Karpas-422 (cell line): ENCODE data around the gene ZNF280B. TPM values are rescaled to one million over a fixed set of nuclear protein-coding genes. Genes with fewer than 3 reads are reported as not detected.
"Not testable (repeated sequence)": the region's sequence is repeated elsewhere in the genome, so short reads cannot be mapped to it uniquely, and the experiment has no call there.

Source experiments
- DNase-seq: peaks from one replicate; pipeline ENCODE4 v3.0.0-alpha.2; 2015
- H2AFZ ChIP-seq: fragments of 200-600 bp; sonication (generic); 2 replicates; pipeline ENCODE4 v1.6.1; 2014; ENCODE audit warnings: antibody characterized with exemption, low read length, mixed read lengths
- H3K27ac ChIP-seq: fragments of 200-600 bp; sonication (generic); 2 replicates; pipeline ENCODE4 v1.5.1; 2014; ENCODE audit warnings: mild to moderate bottlenecking, low read length, moderate library complexity
- H3K27me3 ChIP-seq: fragments of 200-600 bp; sonication (generic); 2 replicates; pipeline ENCODE4 v1.6.1; 2014; ENCODE audit warnings: low read length, mixed read lengths
- H3K36me3 ChIP-seq: fragments of 200-600 bp; sonication (generic); 2 replicates; pipeline ENCODE4 v1.6.1; 2014; ENCODE audit warnings: low read length, mixed read lengths; ENCODE audit not compliant: insufficient read depth
- H3K4me1 ChIP-seq: fragments of 200-600 bp; sonication (generic); 2 replicates; pipeline ENCODE4 v1.6.1; 2014; ENCODE audit warnings: mild to moderate bottlenecking, low read length, mixed read lengths
- H3K4me2 ChIP-seq: fragments of 200-600 bp; sonication (generic); 2 replicates; pipeline ENCODE4 v1.6.1; 2014; ENCODE audit warnings: low read length, low read depth, mild to moderate bottlenecking; ENCODE audit not compliant: poor library complexity, severe bottlenecking
- H3K4me3 ChIP-seq: fragments of 200-600 bp; sonication (generic); 2 replicates; pipeline ENCODE4 v1.5.1; 2014; ENCODE audit warnings: mild to moderate bottlenecking, antibody characterized with exemption, low read length, mixed read lengths
- H3K79me2 ChIP-seq: fragments of 200-600 bp; sonication (generic); 2 replicates; pipeline ENCODE4 v1.6.1; 2014; ENCODE audit warnings: mild to moderate bottlenecking, low read length, mixed read lengths
- H3K9ac ChIP-seq: fragments of 200-600 bp; sonication (generic); 2 replicates; pipeline ENCODE4 v1.6.0; 2014; ENCODE audit warnings: low read length
- H3K9me2 ChIP-seq: fragments of 200-600 bp; sonication (generic), shearing (Covaris generic); replicated peaks from 2 replicates; pipeline ENCODE4 v1.6.0; 2014; ENCODE audit warnings: mild to moderate bottlenecking, low read length, moderate library complexity; ENCODE audit not compliant: insufficient read depth
- H3K9me3 ChIP-seq: fragments of 300-700, 200-600 bp; sonication (generic); 2 replicates; pipeline ENCODE4 v1.6.1; 2014; ENCODE audit warnings: low read length, mixed read lengths
- H4K20me1 ChIP-seq: fragments of 200-600 bp; sonication (generic); 2 replicates; pipeline ENCODE4 v1.6.1; 2014; ENCODE audit warnings: mild to moderate bottlenecking, antibody characterized with exemption, low read length, low read depth; ENCODE audit not compliant: insufficient read depth
- total RNA-seq: library from RNA; depleted of rRNA; stranded (reverse); fragments of >200 nt; shearing (Covaris generic); gene quantifications from 2 replicates; pipeline ENCODE4 v1.2.3, GENCODE V29; 2014; ENCODE audit warnings: low replicate concordance; rRNA removed

The ZNF280B gene
- total RNA-seq, 1 experiment from 2014 or later = 10.3 TPM

DNA sequence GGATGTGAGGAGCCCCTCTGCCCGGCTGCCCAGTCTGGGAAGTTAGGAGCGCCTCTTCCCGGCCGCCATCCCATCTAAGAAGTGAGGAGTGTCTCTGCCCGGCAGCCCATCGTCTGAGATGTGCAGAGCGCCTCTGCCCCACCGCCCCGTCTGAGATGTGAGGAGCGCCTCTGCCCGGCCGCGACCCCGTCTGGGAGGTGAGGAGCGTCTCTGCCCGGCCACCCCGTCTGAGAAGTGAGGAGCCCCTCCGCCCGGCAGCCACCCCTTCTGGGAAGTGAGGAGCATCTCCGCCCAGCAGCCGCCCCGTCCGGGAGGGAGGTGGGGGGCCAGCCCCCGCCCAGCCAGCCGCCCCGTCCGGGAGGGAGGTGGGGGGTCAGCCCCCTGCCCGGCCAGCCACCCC, 66.9 kb downstream of the ZNF280B start:
- not testable (repeated sequence) for H3K4me2 ChIP-seq, H3K27me3 ChIP-seq, H3K4me3 ChIP-seq, H3K36me3 ChIP-seq, H3K4me1 ChIP-seq, DNase-seq, H3K9me3 ChIP-seq, H3K9me2 ChIP-seq, H3K27ac ChIP-seq, H4K20me1 ChIP-seq, H3K79me2 ChIP-seq, H2AFZ ChIP-seq, H3K9ac ChIP-seq

GRCh38 chr22:22440188-22440587, 68.4 kb downstream of the ZNF280B start:
- H3K4me3 ChIP-seq = no peak overlapping the region
- no peaks in the 10 kb centered on the region for H3K4me1 ChIP-seq
- DNase-seq = no peak
- H2AFZ ChIP-seq = no peak overlapping the region
- no peak overlapping the region for H3K4me2 ChIP-seq
- H3K36me3 ChIP-seq = no peaks in the 10 kb centered on the region
- H4K20me1 ChIP-seq = no peaks in the 10 kb centered on the region
- H3K79me2 ChIP-seq = no peaks in the 10 kb centered on the region
- no peak overlapping the region for H3K9ac ChIP-seq
- no peaks in the 10 kb centered on the region for H3K9me3 ChIP-seq
- no peak overlapping the region for H3K27ac ChIP-seq
- H3K9me2 ChIP-seq = no peaks in the 10 kb centered on the region
- no peaks in the 10 kb centered on the region for H3K27me3 ChIP-seq

Other genes starting within 250 kb of the ZNF280B start
- not detected in 2 replicates for gene ZNF280A, start 11.5 kb upstream of the ZNF280B start, total RNA-seq
- gene PRAME, start 50.5 kb upstream of the ZNF280B start, total RNA-seq = 2.6 and 4.9 TPM in 2 replicates
- not detected in 2 replicates for gene GGTLC2, start 135.9 kb upstream of the ZNF280B start, total RNA-seq